Measurements from ENCODE around the gene ARID1A.
"Not testable (repeated sequence)": the region's sequence is repeated elsewhere in the genome, so short reads cannot be mapped to it uniquely, and the experiment has no call there.

Gene ARID1A

GRCh38 chr1:26697978-26698849, 2.4 kb downstream of the ARID1A start:
- peak; percentile 50 for DNase-seq

- no peak for DNase-seq
Measured at GRCh38 chr1:26700711-26701110, 4.9 kb downstream of the ARID1A start.

DNA sequence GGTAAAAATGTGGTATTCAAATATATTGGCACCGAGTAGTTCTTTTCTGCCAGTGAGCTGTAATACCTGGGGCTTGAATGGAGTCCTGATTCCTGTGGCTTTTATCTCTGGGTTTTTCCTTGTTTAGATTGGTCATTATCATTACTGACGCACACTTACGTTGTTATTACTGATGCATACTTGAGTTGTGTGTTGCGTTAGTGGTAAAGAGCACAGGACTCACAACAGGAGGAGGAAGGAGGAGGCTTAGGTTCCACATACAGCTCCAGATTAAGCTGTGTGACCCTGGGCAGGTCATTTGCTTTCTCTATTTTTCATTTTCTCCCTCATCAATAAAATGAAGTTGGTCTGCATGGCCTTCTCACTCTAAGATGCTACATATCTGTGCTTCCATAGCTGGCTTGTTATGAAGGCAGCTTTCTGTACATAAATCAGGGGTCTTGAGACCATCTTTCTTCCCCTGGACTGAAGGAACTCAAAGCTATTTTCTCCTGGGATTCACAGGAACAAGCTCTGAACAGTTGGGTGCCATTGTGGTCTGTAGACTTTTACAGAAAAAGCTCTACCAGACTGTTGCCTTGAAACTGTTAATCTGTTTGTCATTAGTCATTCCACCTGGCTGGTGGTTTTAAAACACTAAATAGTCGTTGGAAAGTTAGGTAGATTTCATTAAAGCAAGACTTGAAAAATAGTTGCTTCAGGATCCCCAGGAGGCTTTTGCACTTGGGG, 5.6 kb downstream of the ARID1A start:
- DNase-seq = no peak

DNA sequence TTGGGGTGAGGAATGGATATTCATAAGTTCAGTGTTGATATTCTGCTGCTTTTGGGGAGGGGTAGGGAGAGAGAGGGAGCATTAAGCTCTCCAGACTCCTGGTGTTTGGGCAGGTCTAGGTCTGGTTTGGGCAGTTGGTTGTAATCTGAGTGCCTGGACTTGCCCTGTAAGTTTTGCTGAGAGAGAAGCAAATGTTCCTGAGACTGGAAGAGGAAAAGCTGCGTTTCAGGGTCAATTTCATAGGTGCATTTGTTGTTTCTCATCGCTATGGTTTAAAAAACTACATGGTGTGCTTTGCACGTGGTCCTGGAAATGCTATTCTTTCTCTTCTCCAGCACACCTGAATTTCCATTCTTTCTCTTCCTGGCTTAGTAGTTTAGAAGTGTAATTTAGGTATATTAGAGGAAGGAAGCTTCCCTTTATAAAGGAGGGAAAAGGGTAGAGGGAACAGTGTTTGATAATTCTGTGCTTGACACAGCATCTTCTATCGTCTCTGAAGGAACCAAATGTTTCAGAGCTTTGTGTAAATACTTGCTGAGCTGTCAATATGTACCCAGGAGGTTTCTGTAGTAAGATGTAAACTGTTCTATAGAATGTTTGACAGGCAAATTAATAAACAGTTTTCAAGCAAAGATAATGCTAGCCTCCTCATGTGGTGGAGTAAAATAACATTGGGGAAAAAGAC, 6.3 kb downstream of the ARID1A start:
- DNase-seq = no peak

DNA sequence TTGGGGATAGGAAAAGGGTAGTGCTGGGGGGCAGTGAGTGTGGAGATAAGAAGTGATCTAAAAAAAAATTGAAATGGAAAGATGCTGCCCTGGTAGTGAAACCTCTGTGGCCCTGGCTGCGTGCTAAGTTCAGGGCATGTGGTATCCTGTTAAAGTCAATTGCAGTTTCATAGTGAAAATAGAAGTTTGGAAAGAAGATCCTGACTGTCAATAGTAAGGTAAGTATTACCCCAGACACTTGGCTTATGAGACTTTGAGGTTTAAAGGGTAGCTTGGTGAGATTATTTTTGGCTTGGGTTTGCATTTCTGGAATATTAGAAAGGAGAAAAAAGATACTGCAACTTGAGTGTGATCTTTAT, 6.8 kb downstream of the ARID1A start:
- DNase-seq = no peak

GRCh38 chr1:26703478-26703877, 7.7 kb downstream of the ARID1A start:
- DNase-seq = no peak

DNA sequence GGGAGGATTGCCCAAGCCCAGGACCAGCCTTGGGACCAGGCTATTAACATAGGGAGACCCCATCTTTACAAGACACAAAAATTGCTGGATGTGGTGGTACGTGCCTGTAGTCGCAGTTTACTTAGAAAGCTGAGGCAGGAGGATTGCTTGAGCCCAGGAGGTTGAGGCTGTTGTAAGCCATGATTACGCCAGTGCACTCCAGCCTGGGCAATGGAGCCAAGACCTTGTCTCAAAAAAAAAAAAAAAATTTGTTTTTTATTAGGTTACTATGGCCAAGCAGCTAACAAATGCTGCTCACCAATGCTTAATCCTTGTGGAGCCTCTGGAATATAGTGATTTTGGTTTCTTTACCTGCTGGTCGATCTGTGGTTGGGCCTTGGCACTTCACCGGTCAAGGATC, 8.8 kb downstream of the ARID1A start:
- DNase-seq = no peak

- not testable (repeated sequence) for DNase-seq
Measured at GRCh38 chr1:26705227-26705626, 9.4 kb downstream of the ARID1A start.

- no peak for DNase-seq
Measured at GRCh38 chr1:26705788-26706311, 10.0 kb downstream of the ARID1A start.

DNA sequence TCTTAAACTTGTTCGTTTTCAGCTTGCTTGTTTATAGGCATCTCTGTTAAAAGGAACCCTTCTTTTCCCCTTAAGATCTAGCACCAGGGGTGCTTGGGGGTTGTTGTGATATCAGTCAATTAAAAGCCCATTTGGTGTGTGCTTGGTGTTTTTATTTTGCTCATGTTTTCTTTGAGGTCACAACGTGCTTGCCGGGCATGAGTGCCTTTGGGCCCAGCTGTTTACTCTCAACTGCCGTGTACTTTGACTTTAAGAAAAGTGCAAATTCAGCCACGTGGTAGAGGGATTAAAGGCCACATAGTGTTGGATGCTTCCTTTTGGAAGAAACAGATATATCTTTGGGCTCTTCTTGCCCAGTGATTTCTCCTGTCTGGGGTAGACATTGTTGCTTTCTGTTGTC, 10.5 kb downstream of the ARID1A start:
- DNase-seq = no peak

DNA sequence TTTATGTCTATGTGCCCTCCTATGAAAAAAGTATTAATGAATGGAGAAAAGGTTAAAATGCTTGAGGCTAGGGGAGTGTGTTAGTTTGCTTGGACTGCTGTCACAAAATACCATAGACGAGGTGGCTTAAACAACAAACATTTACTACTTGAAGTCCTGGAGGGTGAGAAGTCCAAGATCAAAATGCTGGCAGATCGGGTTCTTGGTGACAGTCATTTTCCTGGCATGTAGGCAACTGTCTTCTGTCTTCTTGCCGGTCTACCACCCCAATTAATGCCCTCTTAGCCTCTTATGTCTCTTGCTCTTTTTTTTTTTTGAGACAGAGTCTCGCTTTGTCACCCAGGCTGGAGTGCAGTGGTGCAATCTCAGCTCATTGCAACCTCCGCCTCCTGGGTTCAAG, 15.0 kb downstream of the ARID1A start:
- DNase-seq = no peak

DNA sequence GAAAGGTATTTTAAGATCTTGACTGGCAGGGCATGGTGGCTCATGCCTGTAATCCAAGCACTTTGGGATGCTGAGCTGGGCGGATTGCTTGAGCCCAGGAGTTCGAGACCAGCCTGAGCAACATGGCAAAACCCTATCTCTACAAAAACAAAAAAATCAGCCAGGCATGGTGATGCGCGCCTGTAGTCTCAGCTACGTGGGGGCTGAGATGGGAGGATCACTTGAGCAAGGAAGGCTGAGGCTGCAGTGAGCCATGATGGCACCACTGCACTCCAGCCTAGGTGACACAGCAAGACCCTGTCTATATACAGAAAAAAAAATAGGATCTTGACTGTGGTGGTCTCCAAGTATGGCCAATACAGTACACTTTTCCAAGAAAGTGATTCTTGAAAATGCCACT, 16.0 kb downstream of the ARID1A start:
- DNase-seq = no peak

- DNase-seq = no peak
Measured at GRCh38 chr1:26717017-26717491, 21.2 kb downstream of the ARID1A start.

DNA sequence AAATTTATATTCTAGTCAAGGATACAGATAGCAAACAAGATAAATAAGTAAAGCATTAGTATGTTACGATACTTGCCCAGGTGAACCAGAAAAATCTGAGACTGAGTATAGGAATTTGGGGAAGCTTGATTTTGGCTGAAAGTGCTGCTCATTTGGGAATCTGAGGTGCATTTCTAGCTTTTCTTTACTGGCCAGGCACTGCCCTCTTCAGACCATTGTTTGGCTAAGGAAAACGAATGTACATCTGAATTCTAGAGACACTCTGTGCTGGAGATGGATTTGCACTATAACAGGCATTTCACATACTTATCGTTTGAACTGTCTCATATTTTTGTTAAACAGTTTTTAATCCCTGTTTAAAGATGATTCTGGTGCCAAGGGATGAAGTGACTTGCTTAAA, 23.4 kb downstream of the ARID1A start:
- no peak for DNase-seq

DNA sequence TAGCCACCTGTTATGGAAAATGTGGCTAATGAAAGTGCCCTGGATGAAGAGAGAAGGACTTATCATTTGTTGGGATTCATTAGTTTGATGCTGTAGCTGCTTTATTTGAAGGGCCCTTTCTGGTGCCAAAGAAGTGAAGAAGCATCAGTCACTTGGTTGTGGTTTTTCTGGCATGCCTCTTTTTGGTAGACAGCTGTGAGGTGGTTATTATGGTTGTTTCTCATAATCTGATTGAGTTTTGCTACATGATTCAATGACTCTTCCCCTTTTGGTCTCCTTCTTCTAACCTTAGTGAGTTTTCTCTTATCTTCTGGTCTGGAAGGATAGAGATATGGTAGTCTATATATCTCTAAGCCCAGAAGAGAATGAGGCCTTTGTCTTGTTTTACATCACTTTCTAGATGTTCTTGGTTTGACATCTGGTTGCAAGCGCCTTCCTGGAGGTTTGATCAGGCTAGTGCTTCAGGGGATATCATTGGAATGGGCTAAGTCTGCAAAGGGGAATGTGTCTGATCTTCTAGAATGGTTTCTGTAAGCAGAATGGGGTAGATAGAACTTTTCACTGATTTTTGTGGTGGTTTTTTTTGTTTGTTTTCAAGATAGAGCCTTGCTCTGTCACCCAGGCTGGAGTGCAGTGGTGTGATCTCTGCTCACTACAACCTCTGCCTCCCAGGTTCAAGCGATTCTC, 26.0 kb downstream of the ARID1A start:
- DNase-seq = no peak

DNA sequence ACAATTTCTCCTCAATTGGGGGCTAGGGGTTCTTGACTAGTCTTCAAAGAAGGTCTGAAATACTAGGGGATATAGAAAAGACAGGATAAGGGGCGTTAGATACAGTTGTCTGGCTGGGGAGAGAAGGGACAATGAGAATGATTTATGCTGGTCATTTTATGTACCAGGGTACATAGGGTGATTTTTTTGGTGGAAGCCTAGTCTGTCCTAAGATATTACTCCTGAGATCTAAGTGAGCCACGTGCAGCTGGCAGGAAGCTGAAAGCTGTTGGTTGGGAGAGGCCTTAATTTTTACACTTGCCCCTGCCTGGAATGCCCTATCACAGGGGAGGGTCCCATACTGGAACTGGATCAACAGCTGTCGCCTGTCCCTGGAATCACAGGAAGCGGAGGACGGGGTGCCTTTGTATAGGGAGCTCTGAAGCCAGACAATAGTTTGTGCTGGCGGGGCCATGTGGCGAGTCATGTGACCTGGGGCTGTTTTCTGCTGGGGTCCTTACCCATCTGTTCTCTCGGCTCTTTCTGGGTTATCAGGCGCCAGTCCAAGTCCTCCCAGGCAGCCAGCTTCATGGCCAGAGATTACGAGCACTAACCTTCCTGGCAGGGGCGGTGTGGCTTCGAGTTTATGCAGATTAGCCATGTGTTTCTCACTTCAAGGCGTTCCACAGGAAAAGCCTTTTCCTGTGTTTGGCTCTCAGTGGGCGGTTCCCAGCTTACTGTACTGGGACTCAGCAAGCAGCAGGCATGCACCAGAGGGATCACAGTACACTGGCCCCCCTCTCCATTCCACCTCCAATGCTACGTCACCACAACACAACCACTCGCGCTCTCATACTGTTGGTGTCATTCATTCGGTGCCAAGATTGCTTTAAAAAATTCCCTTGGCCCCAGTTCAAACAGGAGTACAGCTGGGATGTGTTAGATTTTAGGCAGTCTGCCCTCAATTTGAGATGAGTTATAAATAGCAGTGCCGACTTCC, 27.5 kb downstream of the ARID1A start:
- DNase-seq = no peak

GRCh38 chr1:26724118-26724517, 28.3 kb downstream of the ARID1A start:
- no peak for DNase-seq

DNA sequence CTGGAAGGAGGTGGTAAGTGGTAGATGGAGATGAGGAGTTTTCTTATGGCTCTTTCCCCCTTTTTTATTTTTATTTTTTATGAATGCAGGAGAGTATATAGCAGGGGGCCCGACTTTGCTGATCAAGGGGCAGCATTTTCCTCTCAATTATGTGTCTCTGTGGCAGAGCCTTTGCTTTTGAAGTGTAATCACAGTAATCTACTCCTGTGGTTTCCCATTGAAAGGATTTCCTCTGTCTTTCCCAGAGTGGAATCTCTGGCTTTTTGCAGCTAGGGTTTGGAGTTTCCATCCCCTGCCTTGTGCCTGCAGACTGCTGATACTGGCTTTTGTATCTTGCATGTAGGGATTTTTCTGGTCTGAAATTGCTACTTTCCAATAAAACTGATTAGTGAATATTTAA, 29.1 kb downstream of the ARID1A start:
- DNase-seq = no peak

GRCh38 chr1:26725904-26726303, 30.1 kb downstream of the ARID1A start:
- DNase-seq = not testable (repeated sequence)

DNA sequence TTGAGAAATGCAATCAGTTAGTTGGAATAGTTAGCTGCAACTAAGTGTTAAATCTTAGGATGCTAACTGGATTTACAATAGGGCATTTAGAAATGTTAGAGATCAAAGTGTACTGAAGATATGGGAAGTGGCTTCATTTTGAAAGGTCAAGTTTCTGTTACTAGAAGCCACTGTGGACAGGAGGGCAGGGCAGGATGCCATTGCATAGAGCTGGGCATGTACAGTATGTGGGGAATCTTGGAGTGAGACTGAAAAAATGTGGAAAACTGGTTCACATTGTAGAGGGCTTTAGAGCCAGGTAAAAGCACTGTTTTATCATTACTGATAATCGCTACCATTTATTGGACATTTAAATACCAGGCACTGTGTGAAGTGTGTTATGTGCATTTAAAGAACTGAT, 31.0 kb downstream of the ARID1A start:
- DNase-seq = no peak

DNA sequence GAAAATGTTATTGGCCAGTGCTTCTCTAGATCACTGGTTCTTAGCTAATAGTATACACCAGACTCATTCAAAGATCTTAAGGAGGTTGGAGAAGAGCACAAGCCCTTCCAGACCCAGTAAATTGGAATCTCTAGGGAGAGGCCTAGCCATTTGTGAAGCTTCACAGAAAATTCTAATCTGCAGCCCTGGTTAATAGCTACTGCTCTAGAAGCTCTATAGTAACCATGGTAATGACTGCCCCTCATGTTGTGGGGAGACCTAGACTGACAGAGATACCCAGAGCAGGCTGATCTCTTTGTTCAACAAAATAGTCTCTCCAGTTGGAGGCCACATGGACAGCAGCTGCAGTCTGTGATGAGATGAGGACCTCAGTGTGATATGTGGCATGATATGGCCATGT, 31.7 kb downstream of the ARID1A start:
- DNase-seq = no peak

GRCh38 chr1:26728645-26729044, 32.8 kb downstream of the ARID1A start:
- DNase-seq = no peak
